Gastroesophageal sphincter (tissue), 4 donors: ENCODE results near the gene ADAT3. TPM values are rescaled to one million over a fixed set of nuclear protein-coding genes. Genes with fewer than 3 reads are reported as not detected.

Experiments
- ATAC-seq: fragments of 150-250 bp; one replicate; pipeline ENCODE4 v1.9.1; 2016; ENCODE audit warnings: mild to moderate bottlenecking, moderate library complexity
- H3K27ac ChIP-seq, 4 donors: fragments of 200-600 bp; sonication (generic) in 3 of 4; 1 replicate in 3 of 4; 2 replicates in 1 of 4; pipeline ENCODE4 v1.5.1; 2016 to 2019
- H3K27me3 ChIP-seq: fragments of 200-600 bp; sonication (generic); one replicate; pipeline ENCODE4 v1.5.1; 2019
- H3K36me3 ChIP-seq, 2 donors: fragments of 200-600 bp; sonication (generic); one replicate each; pipeline ENCODE4 v1.5.1; 2019; ENCODE audit warnings: control low read depth in 1 of 2
- H3K4me1 ChIP-seq, 3 donors: fragments of 200-600 bp; sonication (generic); 1 replicate in 2 of 3; 2 replicates in 1 of 3; pipeline ENCODE4 v1.5.1; 2016 to 2019; ENCODE audit warnings: control low read depth in 2 of 3
- H3K4me3 ChIP-seq, 2 donors: fragments of 200-600 bp; sonication (generic); one replicate each; pipeline ENCODE4 v1.5.1; 2019; ENCODE audit warnings: mild to moderate bottlenecking in 1 of 2, moderate library complexity in 1 of 2
- H3K9me3 ChIP-seq, 3 donors: fragments of 200-600 bp; sonication (generic); one replicate each; pipeline ENCODE4 v1.5.1; 2017 to 2019; ENCODE audit warnings: control low read depth in 2 of 3
- CTCF ChIP-seq, 4 experiments: fragments of 200-600 bp in 2 of 4; fragments of 450-650 bp in 2 of 4; sonication (generic) in 1 of 4; IDR thresholded peaks; one replicate each; pipeline ENCODE4 v1.5.1; 2017 to 2019; ENCODE audit warnings: antibody characterized with exemption in 4 of 4, mild to moderate bottlenecking in 2 of 4, moderate library complexity in 2 of 4
- EP300 ChIP-seq: sonication (generic); formaldehyde crosslinking; IDR thresholded peaks from one replicate; pipeline ENCODE4 v1.6.1; 2017; ENCODE audit warnings: antibody characterized with exemption, mild to moderate bottlenecking
- POLR2A ChIP-seq, 2 donors: fragments of 450-650 bp; IDR thresholded peaks; one replicate each; pipeline ENCODE4 v1.6.1; 2017; ENCODE audit warnings: antibody characterized with exemption in 2 of 2, mild to moderate bottlenecking in 2 of 2, moderate library complexity in 1 of 2
- POLR2AphosphoS5 ChIP-seq: sonication (generic); formaldehyde crosslinking; IDR thresholded peaks from one replicate; pipeline ENCODE4 v1.6.1; 2017; ENCODE audit warnings: antibody characterized with exemption
- WGBS, 2 donors: methylation state at CpG; one replicate each; pipeline ENCODE4 v1.1.5; 2018; ENCODE audit warnings: low coverage in 1 of 2; 5-methylcytosine and 5-hydroxymethylcytosine counted together
- total RNA-seq, 4 donors: library from RNA; depleted of rRNA; stranded (reverse); fragments of >200 nt; gene quantifications; one replicate each; pipeline ENCODE4 v1.1.0, GENCODE V29; 2016

ADAT3 gene
- total RNA-seq, 4 donors from 2014 or later: 0.47 to 4.2 (median 2.3) TPM

GRCh38 chr19:1860821-1861598 lies 44.2 kb upstream of the ADAT3 start:
- peaks cover 0 to 81% (median 59%) of the 10 kb centered on the region in 3 donors for H3K4me1 ChIP-seq
- peak overlapping the region in 1 of 2 donors; percentile 69 for H3K4me3 ChIP-seq
- H3K9me3 ChIP-seq: no peaks in the 10 kb centered on the region
- peaks cover 57% of the 10 kb centered on the region for H3K27me3 ChIP-seq
- WGBS, 2 donors: 60% methylated on average over 1 of the region's 28 CpGs; no CpG with 5 or more reads in 1 of the 2 donors
- H3K36me3 ChIP-seq: no peaks in the 10 kb centered on the region
- no peak for ATAC-seq
- H3K27ac ChIP-seq: peak overlapping the region in 3 of 4 donors; percentile 82 to 89 (median 85)
- TF ChIP-seq CTCF (IDR thresholded peaks at IDR 0.05): no peak
- no peak for TF ChIP-seq POLR2A (IDR thresholded peaks at IDR 0.05)
- no peak for TF ChIP-seq POLR2AphosphoS5
- no peak for TF ChIP-seq EP300

GRCh38 chr19:1861599-1862031 lies 43.6 kb upstream of the ADAT3 start:
- Histone ChIP-seq H3K36me3 (no peaks in the 10 kb centered on the region), H3K4me1 (peaks cover 0 to 75% (median 53%) of the 10 kb centered on the region in 3 donors), H3K27ac (peak overlapping the region in 3 of 4 donors; percentile 52 to 89 (median 85)), H3K27me3 (peaks cover 51% of the 10 kb centered on the region), H3K9me3 (no peaks in the 10 kb centered on the region), H3K4me3 (peak overlapping the region in 1 of 2 donors; percentile 69)
- TF ChIP-seq CTCF (IDR thresholded peaks at IDR 0.05) (no peak), POLR2AphosphoS5 (no peak), EP300 (no peak), POLR2A (IDR thresholded peaks at IDR 0.05) (no peak)
- no peak for ATAC-seq
- 12% methylated on average over 5 of the region's 23 CpGs; no CpG with 5 or more reads in 1 of the 2 donors for WGBS, 2 donors

- peak overlapping the region in 3 of 4 donors; percentile 52 to 89 (median 85) for H3K27ac ChIP-seq
- no peak for ATAC-seq
- no peaks in the 10 kb centered on the region for H3K36me3 ChIP-seq
- H3K9me3 ChIP-seq: no peaks in the 10 kb centered on the region
- H3K4me3 ChIP-seq: peak overlapping the region; percentile 23 to 69
- peaks cover 46% of the 10 kb centered on the region for H3K27me3 ChIP-seq
- peaks cover 0 to 71% (median 49%) of the 10 kb centered on the region in 3 donors for H3K4me1 ChIP-seq
- no peak for TF ChIP-seq POLR2AphosphoS5
- no peak for TF ChIP-seq EP300
- no peak for TF ChIP-seq POLR2A (IDR thresholded peaks at IDR 0.05)
- no peak for TF ChIP-seq CTCF (IDR thresholded peaks at IDR 0.05)
- WGBS, 2 donors: no CpG with 5 or more reads among the region's 21 CpGs
Measured at GRCh38 chr19:1862068-1862423, 43.2 kb upstream of the ADAT3 start.

GRCh38 chr19:1862424-1863327 lies 42.5 kb upstream of the ADAT3 start:
- H3K9me3 ChIP-seq: no peaks in the 10 kb centered on the region
- no peak for ATAC-seq
- H3K36me3 ChIP-seq: no peaks in the 10 kb centered on the region
- WGBS, 2 donors: no CpG with 5 or more reads among the region's 109 CpGs
- peak overlapping the region in 3 of 4 donors; percentile 85 to 93 (median 89) for H3K27ac ChIP-seq
- peaks cover 42% of the 10 kb centered on the region for H3K27me3 ChIP-seq
- TF ChIP-seq POLR2A (IDR thresholded peaks at IDR 0.05) (no peak), EP300 (no peak), POLR2AphosphoS5 (no peak), CTCF (IDR thresholded peaks at IDR 0.05) (no peak)
- peaks cover 0 to 64% (median 42%) of the 10 kb centered on the region in 3 donors for H3K4me1 ChIP-seq
- H3K4me3 ChIP-seq: peak overlapping the region; percentile 41 to 69
